GM12878 (cell line): ENCODE data around the gene RABEP1. TPM values are rescaled to one million over a fixed set of nuclear protein-coding genes. Genes with fewer than 3 reads are reported as not detected.

ENCODE experiments used
- ATAC-seq: fragments of 200-7000 bp; cut with Tn5 transposase; 3 replicates; pipeline ENCODE4 v1.9.1; 2020; ENCODE audit warnings: mild to moderate bottlenecking, moderate library complexity
- BruUV-seq: library from RNA; stranded (reverse); fragments of 400-500 nt; replicated peaks from 2 replicates; lab custom pipeline; 2021; lab: Mats Ljungman, UMichigan
- CTCF ChIA-PET: fragments of 300-600 bp; sonication (Branson Sonifier 250); formaldehyde crosslinking; extraction: SDS; loops from one replicate; lab custom pipeline; 2021; ENCODE audit warnings: inconsistent platforms; lab: Yijun Ruan, JAX
- POLR2A ChIA-PET: fragments of 350-600 bp; formaldehyde crosslinking; extraction: SDS; loops from one replicate; lab custom pipeline; 2021; ENCODE audit warnings: inconsistent platforms; lab: Charles Lee
- RAD21 ChIA-PET: fragments of 300-600 bp; sonication (Branson Sonifier 250); formaldehyde crosslinking; loops from one replicate; lab custom pipeline; 2023; ENCODE audit warnings: antibody characterized with exemption; ENCODE audit not compliant: unreplicated experiment; lab: Charles Lee
- SMC1A ChIA-PET: fragments of 300-600 bp; sonication (Branson Sonifier 250); formaldehyde crosslinking; loops from one replicate; lab custom pipeline; 2023; ENCODE audit not compliant: unreplicated experiment, uncharacterized antibody; lab: Charles Lee
- DNase-seq: peaks from one replicate; pipeline ENCODE4 v3.0.0-alpha.2; 2011; ENCODE audit warnings: low read depth, low spot score
- FAIRE-seq: peaks from 3 replicates; lab custom pipeline; 2011; peaks lifted over from hg19 to GRCh38; lab: Jason Lieb, UNC
- H2AFZ ChIP-seq: 2 replicates; pipeline ENCODE4 v1.6.0; 2011; ENCODE audit warnings: low read depth, low read length, control low read depth; ENCODE audit not compliant: control insufficient read depth
- H3K27ac ChIP-seq: 2 replicates; pipeline ENCODE4 v1.5.1; 2011; ENCODE audit warnings: control low read depth; ENCODE audit not compliant: control insufficient read depth, insufficient read depth
- H3K27me3 ChIP-seq, 2 experiments: replicated peaks in 1 of 2; 2 replicates each; pipeline versions ENCODE4 v1.6.0 to v1.6.1; 2011; ENCODE audit warnings: low read length in 1 of 2; ENCODE audit not compliant: control insufficient read depth in 2 of 2, insufficient read depth in 2 of 2
- H3K36me3 ChIP-seq, 2 experiments: 2 replicates each; pipeline ENCODE4 v1.5.1; 2011; ENCODE audit warnings: low read length in 1 of 2; ENCODE audit not compliant: control insufficient read depth in 2 of 2, insufficient read depth in 2 of 2
- H3K4me1 ChIP-seq: 2 replicates; pipeline ENCODE4 v1.6.1; 2011; ENCODE audit warnings: mild to moderate bottlenecking, low read length, moderate library complexity, mixed read lengths; ENCODE audit not compliant: control insufficient read depth, insufficient read depth
- H3K4me2 ChIP-seq: 2 replicates; pipeline ENCODE4 v1.6.0; 2011; ENCODE audit warnings: control low read depth; ENCODE audit not compliant: control insufficient read depth, insufficient read depth
- H3K4me3 ChIP-seq: fragments of 200-600 bp; sonication (generic); 2 replicates; pipeline ENCODE4 v1.5.1; 2016
- H3K79me2 ChIP-seq: 2 replicates; pipeline ENCODE4 v1.6.0; 2011; ENCODE audit warnings: low read length; ENCODE audit not compliant: control insufficient read depth, insufficient read depth
- H3K9ac ChIP-seq: 2 replicates; pipeline ENCODE4 v1.8.0; 2011; ENCODE audit warnings: low read length, control low read depth, mixed read lengths; ENCODE audit not compliant: control insufficient read depth, insufficient read depth
- H3K9me3 ChIP-seq: replicated peaks from 3 replicates; pipeline ENCODE4 v1.5.1; 2011; ENCODE audit warnings: mild to moderate bottlenecking, low read length; ENCODE audit not compliant: control insufficient read depth, insufficient read depth
- H4K20me1 ChIP-seq: 2 replicates; pipeline ENCODE4 v1.6.0; 2011; ENCODE audit not compliant: control insufficient read depth, insufficient read depth
- CHD1 ChIP-seq: IDR thresholded peaks from 2 replicates; pipeline ENCODE4 v1.6.1; 2012; ENCODE audit warnings: low read depth, low read length, improper control_type of control experiment
- MTA3 ChIP-seq: IDR thresholded peaks from 2 replicates; pipeline ENCODE4 v1.6.1; 2012; ENCODE audit warnings: low read length, inconsistent platforms, borderline replicate concordance
- NFYA ChIP-seq: IDR thresholded peaks from 2 replicates; pipeline ENCODE4 v1.6.1; 2011; ENCODE audit warnings: low read depth, mild to moderate bottlenecking, low read length, improper control_type of control experiment, borderline replicate concordance
- NKRF ChIP-seq: fragments of 450-650 bp; conservative IDR thresholded peaks from 2 replicates; pipeline ENCODE4 v1.6.1; 2017; ENCODE audit warnings: mild to moderate bottlenecking, moderate library complexity
- NR2F1 ChIP-seq: fragments of 450-650 bp; conservative IDR thresholded peaks from 2 replicates; pipeline ENCODE4 v1.6.1; 2017; ENCODE audit warnings: mild to moderate bottlenecking
- PKNOX1 ChIP-seq: fragments of 450-650 bp; IDR thresholded peaks from 2 replicates; pipeline ENCODE4 v1.6.1; 2016; ENCODE audit warnings: mild to moderate bottlenecking
- RAD51 ChIP-seq: fragments of 450-650 bp; IDR thresholded peaks from 2 replicates; pipeline ENCODE4 v1.6.1; 2016; ENCODE audit warnings: moderate library complexity, mild to moderate bottlenecking, inconsistent platforms
- RELA ChIP-seq: fragments of 450-650 bp; IDR thresholded peaks from 2 replicates; pipeline ENCODE4 v1.8.0; 2014; ENCODE audit warnings: borderline replicate concordance; ENCODE audit not compliant: partially characterized antibody
- STAT3 ChIP-seq: IDR thresholded peaks from 2 replicates; pipeline ENCODE4 v1.6.1; 2011; ENCODE audit warnings: low read depth, low read length, improper control_type of control experiment
- WGBS: methylation state at CpG from one replicate; pipeline ENCODE4 v1.1.6; 2016; ENCODE audit warnings: low lambda C conversion rate; ENCODE audit not compliant: insufficient replicate concordance, insufficient coverage; ENCODE audit errors: missing lambda C conversion rate; 5-methylcytosine and 5-hydroxymethylcytosine counted together
- in situ Hi-C: fragments of 300-500 bp; cut with MboI; formaldehyde crosslinking; loops from 9 replicates; pipeline ENCODE4 v1.14.3; 2018; ENCODE audit warnings: mixed read lengths
- intact Hi-C: fragments of 100-400 bp; cut with micrococcal nuclease; formaldehyde crosslinking; loops from one replicate; pipeline ENCODE4 v1.14.2; 2022; ENCODE audit not compliant: unreplicated experiment
- polyA plus RNA-seq, 11 experiments: library from polyadenylated mRNA; depleted of rRNA in 4 of 11; unstranded in 6 of 11; stranded (reverse) in 5 of 11; fragments of >200 nt; fragmentation: Nextera tagmentation in 4 of 11; fragmentation: Illumina TruSeq in 1 of 11; extraction: Ambion mirVana in 4 of 11; extraction: Trizol in 1 of 11; gene quantifications; 1 replicate in 1 of 11; 2 replicates in 10 of 11; pipeline versions ENCODE4 v1.2.1 to v1.2.3, GENCODE V29; 2011 to 2016; ENCODE audit warnings: inconsistent platforms in 2 of 11, missing spikeins in 2 of 11, low read depth in 1 of 11
- total RNA-seq, 4 experiments: library from RNA; depleted of rRNA in 3 of 4; stranded (reverse); fragments of >200 nt in 3 of 4; fragmentation: Illumina TruSeq in 1 of 4; extraction: Trizol in 1 of 4; gene quantifications; 2 replicates each; pipeline versions ENCODE4 v1.2.1 to v1.2.3, GENCODE V29; 2013 to 2021

Gene RABEP1
- total and polyA plus RNA-seq, 10 of the 15 experiments (the other 5 are each of a cell fraction or from before 2014, with no cell fraction given): 13.4 to 71.4 (median 59.8) TPM

GRCh38 chr17:5365831-5366230 lies 83.7 kb downstream of the RABEP1 start:
- peaks cover 7 to 41% of the 10 kb centered on the region in 2 experiments for H3K36me3 ChIP-seq
- RAD21 ChIA-PET: no interaction called here
- intact Hi-C loops (no loop called here), in situ Hi-C loops (no loop called here)
- H3K4me1 ChIP-seq: no peaks in the 10 kb centered on the region
- WGBS: 99% methylated on average over 6 of the region's 6 CpGs
- TF ChIP-seq STAT3: no peak
- no peak for TF ChIP-seq NR2F1
- TF ChIP-seq NFYA: no peak
- no peak for TF ChIP-seq NKRF
- no peak for TF ChIP-seq PKNOX1
- TF ChIP-seq CHD1: no peak
- no peak for TF ChIP-seq MTA3
- no peak for TF ChIP-seq RAD51
- no peak for TF ChIP-seq RELA
- FAIRE-seq: no peak
- DNase-seq: no peak
- POLR2A ChIA-PET: no interaction called here
- no peak overlapping the region for H3K27ac ChIP-seq
- no peak overlapping the region for H3K4me3 ChIP-seq
- no peak overlapping the region for H3K9ac ChIP-seq
- H3K79me2 ChIP-seq: no peaks in the 10 kb centered on the region
- no peaks in the 10 kb centered on the region for H3K27me3 ChIP-seq
- no peak overlapping the region for H3K4me2 ChIP-seq
- SMC1A ChIA-PET: no interaction called here
- H3K9me3 ChIP-seq: no peaks in the 10 kb centered on the region
- no TSS peak for BruUV-seq
- H2AFZ ChIP-seq: no peak overlapping the region
- CTCF ChIA-PET: interaction anchor here (1.1 kb wide), 1 partner anchor 22 kb away, joined by 3 read pairs; no protein-coding TSS in a partner anchor
- no peak for ATAC-seq
- H4K20me1 ChIP-seq: no peaks in the 10 kb centered on the region
